ENCODE measurements around the gene ARMH1.
A peak's percentile ranks its signal among the peaks of the same experiment; 100 is the strongest.
"Not testable (repeated sequence)": the region's sequence is repeated elsewhere in the genome, so short reads cannot be mapped to it uniquely, and the experiment has no call there.

ARMH1 gene

DNA sequence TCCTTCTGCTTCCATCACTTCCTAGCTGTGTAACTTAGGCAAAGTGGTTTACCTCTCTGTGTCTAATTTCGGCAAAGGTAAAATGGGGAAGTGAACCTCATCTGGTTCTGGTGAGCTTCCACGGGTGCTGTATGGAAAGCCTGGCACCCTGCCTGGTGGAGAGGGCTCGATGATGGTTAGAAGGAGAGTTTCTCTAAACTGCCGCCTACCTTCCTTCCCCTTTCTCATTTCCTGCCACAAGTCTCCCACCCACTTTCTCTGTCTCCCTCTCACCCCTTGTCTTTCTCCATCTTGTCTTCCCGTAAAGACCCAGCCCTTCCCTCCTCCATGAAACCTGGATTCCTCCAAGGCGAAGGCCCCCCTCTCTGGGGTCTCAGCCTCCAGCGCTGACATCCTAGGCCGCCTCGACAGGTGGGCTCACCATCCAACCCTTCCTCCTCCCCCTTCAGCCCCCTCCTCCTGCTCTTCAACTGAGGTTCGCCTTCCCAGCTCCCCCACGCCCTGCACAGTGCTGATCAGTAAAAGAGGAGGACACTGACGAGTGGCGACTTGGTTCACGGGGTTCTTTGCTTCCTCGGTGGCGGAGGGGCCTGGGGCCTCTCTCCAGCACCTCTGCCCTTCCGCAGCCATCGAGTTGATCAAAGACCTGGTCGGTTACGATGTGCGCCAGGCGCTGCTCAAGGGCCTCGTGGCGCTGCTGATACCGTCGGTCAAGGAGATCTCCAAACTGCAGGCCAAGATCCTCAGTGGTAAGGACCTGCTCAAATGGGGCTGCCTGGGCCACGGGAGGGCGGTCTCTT, 49.2 kb downstream of the ARMH1 start:
- no peak for DNase-seq (ENCODE audit: low read depth)

DNA sequence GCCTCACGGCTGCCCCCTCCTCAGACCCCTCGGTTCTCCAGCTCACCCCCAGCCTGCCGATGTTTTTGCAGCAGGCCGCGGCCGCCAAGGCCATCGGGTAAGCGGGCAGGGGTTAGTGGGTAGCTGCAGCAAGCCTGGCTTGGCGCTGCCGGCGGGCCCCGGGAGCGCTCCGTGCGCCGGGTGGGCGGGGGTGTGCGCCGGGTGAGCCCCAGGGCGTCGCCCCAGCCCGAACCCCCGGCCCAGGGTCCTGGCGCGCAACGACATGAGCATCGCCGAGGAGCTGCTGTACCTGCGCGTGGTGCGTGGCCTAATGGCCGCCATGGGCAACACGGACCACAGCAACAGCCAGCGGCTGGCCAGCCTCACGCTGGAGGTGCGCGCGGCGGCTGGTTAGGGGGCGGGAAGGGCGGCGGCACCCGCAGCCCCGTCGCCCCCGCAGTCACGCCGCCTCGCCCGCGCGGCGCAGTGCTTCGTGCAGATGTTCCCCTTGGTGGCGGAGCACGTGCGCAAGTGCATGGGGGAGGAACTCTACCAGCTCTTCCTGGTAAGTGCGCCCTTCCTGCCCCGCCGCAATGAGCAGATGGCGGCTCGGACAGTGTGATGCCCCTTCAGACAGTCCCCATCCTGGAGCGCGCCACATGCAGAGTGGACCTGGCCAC, 49.9 kb downstream of the ARMH1 start:
- no peak for DNase-seq (ENCODE audit: low read depth)

DNA sequence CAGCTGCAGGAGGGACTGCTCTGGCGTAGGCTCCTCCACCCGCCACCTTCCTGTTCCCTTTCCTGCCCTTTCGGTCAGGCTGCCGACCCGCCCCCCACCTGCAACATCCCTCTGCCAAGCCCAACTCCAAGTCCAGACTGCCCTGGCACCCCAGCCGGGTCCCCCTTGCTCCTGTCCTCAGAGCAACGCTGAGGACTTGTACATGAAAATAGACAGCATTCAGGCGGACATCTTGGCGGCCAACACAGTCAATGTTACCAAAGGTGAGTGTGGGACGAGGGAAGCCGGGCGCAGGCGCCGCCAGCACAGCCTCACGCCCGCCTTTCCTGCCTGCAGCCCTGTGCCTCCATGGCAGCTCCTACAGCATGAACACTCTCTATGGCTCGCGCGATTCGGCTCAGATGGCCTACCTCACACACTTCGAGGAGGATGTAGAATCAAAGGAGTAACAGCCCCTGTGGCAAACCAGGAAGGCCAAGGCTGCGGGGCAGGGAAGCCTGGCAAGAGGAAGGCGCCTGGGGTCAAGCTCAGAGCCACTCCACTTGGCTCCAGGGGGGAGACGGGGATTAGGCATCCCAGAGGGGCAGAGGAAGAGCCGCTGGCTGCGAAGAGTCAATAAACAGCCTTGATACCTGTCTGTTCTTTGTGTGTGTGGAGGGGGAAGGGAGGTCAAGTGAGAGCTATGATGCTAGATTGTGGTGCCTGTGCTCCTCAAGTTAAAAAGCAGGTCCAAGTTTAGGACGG, 50.6 kb downstream of the ARMH1 start:
- no peak for DNase-seq (ENCODE audit: low read depth)

DNA sequence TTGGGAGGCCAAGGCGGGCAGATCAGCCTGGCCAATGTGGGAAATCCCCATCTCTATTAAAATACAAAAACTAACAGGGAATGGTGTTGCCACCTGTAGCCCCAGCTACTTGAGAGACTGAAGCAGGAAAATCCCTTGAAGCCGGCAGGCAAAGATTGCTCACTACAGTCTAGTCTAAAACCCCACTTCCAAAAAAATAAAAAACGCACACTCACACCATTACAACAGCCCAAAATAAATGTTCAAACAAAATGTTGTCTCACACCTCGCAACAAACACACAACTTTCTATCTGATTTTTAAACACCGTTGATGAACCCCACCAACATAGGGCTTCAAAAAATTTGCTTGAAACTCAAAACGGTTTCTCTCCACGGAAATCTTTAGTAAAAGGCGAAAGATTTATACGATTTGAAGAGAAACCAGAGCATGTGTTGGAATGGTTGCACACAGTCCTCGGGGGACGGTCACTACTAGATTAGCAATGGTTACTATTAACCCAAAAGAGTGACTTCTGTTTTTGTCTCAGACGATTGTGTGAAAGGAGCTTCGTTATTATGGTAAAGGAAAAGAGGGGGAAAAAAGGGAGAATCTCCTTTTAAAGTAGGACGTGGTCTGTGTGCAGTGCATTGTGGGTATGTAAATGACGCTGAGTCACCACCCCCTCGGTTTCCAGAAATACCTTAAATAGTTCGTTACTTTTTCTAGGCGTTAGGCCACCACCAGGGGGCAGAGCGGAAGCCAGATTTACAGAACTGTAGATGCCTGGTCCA, 56.4 kb downstream of the ARMH1 start, which contains the start of gene RNU5D-1:
Gene RNU5D-1, minus strand, starts transcription at position 430 of the 772 bp plus-strand sequence.
- peak; percentile 83 for DNase-seq (ENCODE audit: low read depth)

DNA sequence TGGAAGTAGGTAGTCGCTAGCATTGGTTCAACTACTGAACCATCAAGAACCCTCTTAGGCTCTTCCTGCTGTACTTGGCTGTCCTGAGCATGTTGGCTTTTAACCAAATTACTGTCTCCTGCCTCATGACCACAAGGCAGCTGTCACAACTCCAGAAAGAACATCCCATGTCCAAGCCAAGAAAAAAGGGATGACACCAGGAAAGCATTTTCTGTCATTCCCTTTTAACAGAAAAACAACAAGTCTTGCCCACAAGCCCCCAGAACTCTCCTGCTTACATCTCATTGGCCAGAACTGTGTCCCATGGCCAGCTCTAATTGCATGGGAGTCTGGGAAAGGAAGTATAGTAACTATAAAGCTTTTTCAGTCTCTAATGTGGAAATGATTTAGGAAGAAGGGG, 58.9 kb downstream of the ARMH1 start:
- DNase-seq (ENCODE audit: low read depth), result no peak

DNA sequence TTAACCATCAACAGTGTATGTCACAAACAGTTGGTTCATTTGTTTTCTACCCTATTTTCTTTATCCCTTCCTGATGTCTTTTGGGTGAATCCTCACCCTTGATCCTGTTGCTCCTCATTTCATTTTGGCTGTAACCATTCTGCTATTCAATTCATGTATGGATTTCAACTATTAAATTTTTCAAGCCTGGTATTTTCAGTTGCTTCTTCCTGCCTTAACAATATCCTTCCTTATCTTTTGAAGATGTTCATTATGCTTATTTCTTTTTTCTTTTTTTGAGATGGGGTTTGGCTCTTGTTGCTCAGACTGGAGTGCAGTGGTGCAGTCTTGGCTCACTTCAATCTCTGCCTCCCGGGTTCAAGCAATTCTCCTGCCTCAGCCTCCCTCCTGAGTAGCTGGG, 59.3 kb downstream of the ARMH1 start:
- no peak for DNase-seq (ENCODE audit: low read depth)

DNA sequence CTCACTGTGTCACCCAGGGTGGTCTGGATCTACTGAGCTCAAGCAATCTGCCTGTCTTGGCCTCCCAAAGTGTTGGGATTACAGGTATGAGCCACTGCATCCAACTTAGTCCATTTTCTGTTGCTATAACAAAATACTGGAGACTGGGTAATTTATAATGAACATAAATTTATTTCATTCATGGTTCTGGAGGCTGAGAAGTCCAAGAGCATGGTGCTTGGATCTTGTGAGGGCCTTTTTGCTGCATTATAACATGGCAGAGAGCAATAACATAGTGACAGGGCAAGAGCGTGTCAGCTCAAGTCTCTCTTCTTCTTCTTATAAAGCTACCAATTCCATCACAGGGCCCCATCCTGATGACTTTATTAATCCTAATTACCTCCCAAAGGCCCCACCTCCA, 61.5 kb downstream of the ARMH1 start:
- no peak for DNase-seq (ENCODE audit: low read depth)

DNA sequence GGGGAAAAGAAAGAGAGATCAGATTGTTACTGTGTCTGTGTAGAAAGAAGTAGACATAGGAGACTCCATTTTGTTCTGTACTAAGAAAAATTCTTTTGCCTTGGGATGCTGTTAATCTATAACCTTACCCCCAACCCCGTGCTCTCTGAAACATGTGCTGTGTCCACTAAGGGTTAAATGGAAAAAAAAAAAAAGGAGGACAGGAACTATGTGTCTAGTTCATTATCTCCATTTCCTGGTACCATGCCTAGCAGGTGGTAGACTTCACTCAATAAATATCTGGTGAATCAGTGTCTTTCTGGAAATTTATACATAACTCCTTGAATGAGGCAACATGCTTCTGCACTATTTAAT, 64.4 kb downstream of the ARMH1 start:
- DNase-seq (ENCODE audit: low read depth), result not testable (repeated sequence)

DNA sequence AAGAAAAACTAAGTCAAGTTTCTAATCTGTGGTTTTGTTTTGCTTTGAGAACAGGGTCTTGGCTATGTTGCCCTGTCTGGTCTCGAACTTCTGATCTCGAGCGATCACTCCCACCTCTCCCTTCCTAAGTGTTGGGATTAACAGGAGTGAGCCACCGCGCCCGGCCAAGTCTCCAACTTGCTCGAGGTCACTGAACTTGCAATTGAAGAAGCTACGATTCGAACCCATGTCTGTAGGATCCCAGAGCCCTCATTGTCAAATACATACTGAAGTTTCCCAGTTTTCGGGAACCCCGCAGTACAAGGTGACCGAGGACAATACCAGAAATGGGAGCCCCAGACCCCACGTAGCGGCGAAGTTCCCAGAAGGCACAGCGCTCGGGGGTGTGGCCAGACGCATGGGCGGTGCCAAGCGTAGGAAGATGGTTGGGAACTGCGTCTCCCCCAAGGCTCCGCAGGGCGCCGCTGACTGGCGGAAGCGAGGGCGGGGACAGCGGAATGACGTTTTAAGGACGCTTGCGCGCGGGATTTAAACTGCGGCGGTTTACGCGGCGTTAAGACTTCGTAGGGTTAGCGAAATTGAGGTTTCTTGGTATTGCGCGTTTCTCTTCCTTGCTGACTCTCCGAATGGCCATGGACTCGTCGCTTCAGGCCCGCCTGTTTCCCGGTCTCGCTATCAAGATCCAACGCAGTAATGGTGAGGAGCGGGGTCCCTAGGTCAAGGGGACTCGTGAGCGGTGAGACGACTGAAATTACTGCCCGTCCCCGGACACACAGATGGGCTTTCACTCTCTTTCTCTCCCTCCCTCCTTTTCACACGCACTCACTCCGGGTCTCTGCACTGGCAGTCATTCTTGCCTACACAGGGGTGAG, 65.0 kb downstream of the ARMH1 start, which contains the start of gene KIF2C:
Gene KIF2C, plus strand, starts transcription at position 531 of the 872 bp plus-strand sequence. Its CDS starts 96 bp downstream, at position 627.
- DNase-seq (ENCODE audit: low read depth), result peak; percentile 93

DNA sequence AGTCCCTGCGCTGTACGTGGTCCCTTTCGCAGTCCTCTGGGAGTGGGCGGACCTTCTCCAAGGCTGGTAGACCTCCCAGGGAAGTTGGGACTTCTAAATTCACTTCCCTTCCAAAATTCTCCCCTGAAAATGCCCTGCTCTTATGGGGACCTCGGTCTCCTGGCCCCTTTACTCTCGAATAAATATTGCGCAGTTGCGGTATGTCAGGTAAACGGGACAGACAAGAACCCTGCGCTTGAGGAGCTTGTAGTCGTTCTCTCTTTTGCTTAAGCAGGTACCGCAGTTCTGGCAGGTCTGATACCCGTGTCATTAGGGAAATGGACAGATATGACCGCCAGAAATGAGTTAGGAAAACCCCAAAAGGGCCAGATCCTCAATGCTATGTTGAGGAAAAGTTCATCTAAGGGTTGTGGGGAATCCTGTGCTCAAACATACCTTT, 65.7 kb downstream of the ARMH1 start:
- DNase-seq (ENCODE audit: low read depth), result no peak

DNA sequence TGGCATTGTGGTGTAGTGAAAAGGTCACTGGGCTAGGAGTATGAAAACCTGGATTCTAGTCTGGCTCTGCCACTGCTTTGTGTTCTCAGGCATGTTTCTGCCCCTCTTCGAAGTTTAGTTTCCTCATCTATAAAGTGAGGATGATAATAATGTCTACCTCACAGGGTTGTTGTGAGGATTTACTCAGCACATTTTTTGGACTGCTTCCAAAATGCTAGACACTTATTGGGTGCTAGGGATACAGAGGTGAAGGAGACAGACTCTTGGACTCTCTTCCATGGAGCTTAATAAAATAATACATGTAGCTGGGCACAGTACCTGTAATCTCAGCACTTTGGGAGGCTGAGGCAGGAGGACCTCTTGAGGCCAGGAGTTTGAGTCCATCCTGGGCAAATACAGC, 68.7 kb downstream of the ARMH1 start:
- DNase-seq (ENCODE audit: low read depth), result no peak

DNA sequence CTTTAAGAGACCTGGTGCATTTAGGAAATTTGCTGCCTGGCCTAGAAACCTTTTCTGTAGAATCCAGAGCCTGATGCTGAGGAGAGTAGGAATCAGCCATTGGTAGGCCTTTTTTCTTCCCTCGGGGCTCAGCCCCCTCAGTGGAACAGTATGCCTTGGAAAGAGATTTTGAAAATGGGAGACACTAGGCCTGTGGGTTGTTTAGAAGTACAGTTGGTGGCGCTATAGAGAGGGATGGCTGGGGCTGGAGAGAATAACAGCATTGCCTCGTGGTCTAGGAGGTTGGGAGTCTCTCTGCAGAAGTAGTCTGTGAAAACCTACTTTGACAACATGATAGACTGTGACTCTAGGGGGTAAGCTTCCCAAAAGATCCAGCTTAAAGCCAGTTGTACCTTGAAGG, 73.4 kb downstream of the ARMH1 start:
- DNase-seq (ENCODE audit: low read depth), result no peak

DNA sequence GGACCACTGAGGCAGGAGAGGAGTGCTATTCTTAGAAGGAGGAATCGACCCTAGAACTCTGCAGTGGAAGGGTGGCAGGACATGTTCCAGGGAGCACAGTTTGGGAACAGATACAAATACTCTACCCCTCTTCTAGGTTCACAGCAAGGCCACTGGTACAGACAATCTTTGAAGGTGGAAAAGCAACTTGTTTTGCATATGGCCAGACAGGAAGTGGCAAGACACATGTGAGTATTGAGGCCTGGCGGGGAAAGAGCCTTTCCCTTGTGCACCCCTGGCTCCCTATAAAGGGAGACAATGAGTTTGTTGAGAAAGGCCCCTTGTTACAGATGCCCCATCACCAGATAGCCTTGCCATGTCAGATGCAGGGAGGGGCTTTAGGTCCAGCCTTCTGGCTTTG, 82.9 kb downstream of the ARMH1 start:
- no peak for DNase-seq (ENCODE audit: low read depth)

DNA sequence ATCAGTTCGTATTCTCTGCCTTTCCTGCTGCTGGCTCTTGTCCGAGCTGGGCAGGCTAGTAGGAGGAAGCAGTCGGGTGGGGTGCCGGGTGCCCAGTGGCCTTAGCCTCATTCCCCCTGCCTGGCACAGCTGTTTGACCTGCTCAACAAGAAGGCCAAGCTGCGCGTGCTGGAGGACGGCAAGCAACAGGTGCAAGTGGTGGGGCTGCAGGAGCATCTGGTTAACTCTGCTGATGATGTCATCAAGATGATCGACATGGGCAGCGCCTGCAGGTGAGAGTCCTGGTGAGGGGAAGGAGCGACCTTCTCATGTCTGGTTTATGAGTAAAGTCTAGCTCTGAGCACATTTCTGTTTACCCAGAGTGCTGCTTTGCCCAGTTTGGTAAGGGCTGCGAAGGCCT, 84.6 kb downstream of the ARMH1 start:
- DNase-seq (ENCODE audit: low read depth), result no peak

DNA sequence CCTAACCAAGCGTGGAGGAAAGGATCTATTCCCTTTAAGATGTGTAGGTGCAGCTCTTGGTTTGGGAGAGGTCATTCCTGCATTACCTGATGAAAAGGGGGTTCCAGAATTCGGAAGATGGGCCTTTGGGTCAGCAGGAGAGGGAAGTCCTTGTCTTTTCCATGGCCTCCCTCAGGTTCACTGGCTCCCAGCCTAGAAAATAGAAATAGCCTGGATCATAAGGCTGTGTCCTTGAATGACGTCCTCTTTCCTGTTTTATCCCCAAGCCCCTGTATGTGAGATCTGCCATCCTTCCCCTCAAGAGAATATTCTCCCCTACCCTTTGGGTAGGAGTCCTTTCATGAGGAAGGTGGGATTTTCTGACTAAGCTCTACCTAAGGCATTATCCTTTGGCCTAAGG, 86.4 kb downstream of the ARMH1 start:
- DNase-seq (ENCODE audit: low read depth), result no peak

DNA sequence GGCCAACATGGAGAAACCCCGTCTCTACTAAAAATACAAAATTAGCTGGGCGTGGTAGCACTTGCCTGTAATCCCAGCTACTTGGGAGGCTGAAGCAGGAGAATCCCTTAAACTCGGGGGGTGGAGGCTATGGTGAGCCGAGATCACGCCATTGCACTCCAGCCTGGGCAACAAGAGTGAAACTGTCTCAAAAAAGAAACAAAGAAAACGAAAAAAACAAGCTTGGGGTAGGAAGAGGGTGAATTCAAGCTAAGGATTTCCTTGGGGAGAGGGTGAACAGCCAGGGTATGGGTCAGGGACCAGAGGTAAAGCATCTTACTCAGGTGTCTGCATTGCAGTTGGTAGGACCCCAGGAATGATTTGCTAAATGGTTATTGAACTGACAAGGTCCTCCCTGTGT, 91.9 kb downstream of the ARMH1 start:
- DNase-seq (ENCODE audit: low read depth), result not testable (repeated sequence)

Measured in activated T-helper 1 cell treated with Interleukin-2 at 50 U/mL for 16 hours (primary cell).